Erythroblast (primary cell): ENCODE measurements around the gene KCNMA1.

ENCODE experiments used
- GATA1 ChIP-seq: IDR thresholded peaks from 2 replicates; pipeline ENCODE4 v1.6.1; 2011; ENCODE audit warnings: low read depth, mild to moderate bottlenecking, control low read depth, low read length, moderate library complexity
- POLR2A ChIP-seq: IDR thresholded peaks from 2 replicates; pipeline ENCODE4 v1.6.1; 2011; ENCODE audit warnings: mild to moderate bottlenecking, low read length

DNA sequence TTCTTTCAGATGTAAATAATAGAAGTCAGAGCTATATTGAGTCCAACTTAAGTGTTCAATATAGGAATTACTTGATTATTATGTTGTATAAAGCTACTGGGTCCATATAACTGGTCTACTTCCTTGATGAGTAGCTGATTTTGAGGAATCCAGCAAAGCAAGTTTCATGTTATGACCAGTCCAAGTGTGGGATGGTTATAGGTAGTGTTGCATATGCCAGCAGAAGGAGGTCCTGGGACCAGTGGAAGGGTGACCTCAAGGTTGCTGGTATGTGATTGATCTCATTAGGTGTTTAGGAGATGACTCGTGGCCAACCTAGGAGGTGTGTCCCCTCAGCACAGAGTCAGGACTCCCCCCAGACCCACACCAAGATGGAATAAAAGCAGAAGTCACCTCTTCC lies 551.5 kb downstream of the KCNMA1 start:
- no peak for TF ChIP-seq POLR2A
- no peak for TF ChIP-seq GATA1
